ENCODE data around the gene PEX11G.

The PEX11G gene

GRCh38 chr19:7476777-7477494 lies 11.9 kb downstream of the PEX11G start:
- ChIA-PET CTCF (no interaction called here), POLR2A (no interaction called here)
- H3K27me3 ChIP-seq (replicated peaks in 2 of 5; ENCODE audit: control insufficient read depth in 4 of 5, insufficient read depth in 5 of 5, low read length in 4 of 5): no peaks in the 10 kb centered on the region
- peaks cover 0 to 9% (median 3%) of the 10 kb centered on the region in 4 experiments for H3K36me3 ChIP-seq (ENCODE audit: control insufficient read depth in 4 of 4, insufficient read depth in 4 of 4, low read length in 3 of 4)
- H3K9me3 ChIP-seq (ENCODE audit: control extremely low read depth in 1 of 5, control insufficient read depth in 4 of 5, insufficient read depth in 2 of 5, low read depth in 1 of 5, low read length in 4 of 5): no peaks in the 10 kb centered on the region
- H3K27ac ChIP-seq (ENCODE audit: insufficient read depth in 1 of 2, low read depth in 1 of 2, low read length in 2 of 2, poor library complexity in 1 of 2, severe bottlenecking in 2 of 2): no peak overlapping the region
- WGBS (ENCODE audit: insufficient coverage): 96% methylated on average over 27 of the region's 35 CpGs
- H3K4me3 ChIP-seq (ENCODE audit: control insufficient read depth in 1 of 7, extremely low read depth in 1 of 7, insufficient read depth in 4 of 7, low read depth in 2 of 7, low read length in 6 of 7): no peak overlapping the region
- peaks cover 0 to 13% (median 9%) of the 10 kb centered on the region in 4 experiments for H3K4me1 ChIP-seq (ENCODE audit: control extremely low read depth in 1 of 4, control insufficient read depth in 4 of 4, insufficient read depth in 4 of 4, low read length in 3 of 4)
- no peak for DNase-seq

- H3K9me3 ChIP-seq (ENCODE audit: control extremely low read depth in 1 of 5, control insufficient read depth in 4 of 5, insufficient read depth in 2 of 5, low read depth in 1 of 5, low read length in 4 of 5): no peaks in the 10 kb centered on the region
- POLR2A ChIA-PET: no interaction called here
- 100% methylated on average over 3 of the region's 7 CpGs for WGBS (ENCODE audit: insufficient coverage)
- peaks cover 4 to 15% (median 9%) of the 10 kb centered on the region in 4 experiments for H3K36me3 ChIP-seq (ENCODE audit: control insufficient read depth in 4 of 4, insufficient read depth in 4 of 4, low read length in 3 of 4)
- H3K4me1 ChIP-seq (ENCODE audit: control extremely low read depth in 1 of 4, control insufficient read depth in 4 of 4, insufficient read depth in 4 of 4, low read length in 3 of 4): peaks cover 0 to 13% (median 9%) of the 10 kb centered on the region in 4 experiments
- H3K27ac ChIP-seq (ENCODE audit: insufficient read depth in 1 of 2, low read depth in 1 of 2, low read length in 2 of 2, poor library complexity in 1 of 2, severe bottlenecking in 2 of 2): no peak overlapping the region
- H3K4me3 ChIP-seq (ENCODE audit: control insufficient read depth in 1 of 7, extremely low read depth in 1 of 7, insufficient read depth in 4 of 7, low read depth in 2 of 7, low read length in 6 of 7): no peak overlapping the region
- CTCF ChIA-PET: no interaction called here
- DNase-seq: no peak
- no peaks in the 10 kb centered on the region for H3K27me3 ChIP-seq (replicated peaks in 2 of 5; ENCODE audit: control insufficient read depth in 4 of 5, insufficient read depth in 5 of 5, low read length in 4 of 5)
Measured at GRCh38 chr19:7476241-7476640, 12.6 kb downstream of the PEX11G start.

- H3K27ac ChIP-seq (ENCODE audit: insufficient read depth in 1 of 2, low read depth in 1 of 2, low read length in 2 of 2, poor library complexity in 1 of 2, severe bottlenecking in 2 of 2): no peak overlapping the region
- no peaks in the 10 kb centered on the region for H3K27me3 ChIP-seq (replicated peaks in 2 of 5; ENCODE audit: control insufficient read depth in 4 of 5, insufficient read depth in 5 of 5, low read length in 4 of 5)
- H3K9me3 ChIP-seq (ENCODE audit: control extremely low read depth in 1 of 5, control insufficient read depth in 4 of 5, insufficient read depth in 2 of 5, low read depth in 1 of 5, low read length in 4 of 5): no peaks in the 10 kb centered on the region
- H3K36me3 ChIP-seq (ENCODE audit: control insufficient read depth in 4 of 4, insufficient read depth in 4 of 4, low read length in 3 of 4): peaks cover 7 to 20% (median 14%) of the 10 kb centered on the region in 4 experiments
- POLR2A ChIA-PET: no interaction called here
- WGBS (ENCODE audit: insufficient coverage): 96% methylated on average over 5 of the region's 6 CpGs
- CTCF ChIA-PET: no interaction called here
- peaks cover 0 to 9% (median 5%) of the 10 kb centered on the region in 4 experiments for H3K4me1 ChIP-seq (ENCODE audit: control extremely low read depth in 1 of 4, control insufficient read depth in 4 of 4, insufficient read depth in 4 of 4, low read length in 3 of 4)
- DNase-seq: no peak
- no peak overlapping the region for H3K4me3 ChIP-seq (ENCODE audit: control insufficient read depth in 1 of 7, extremely low read depth in 1 of 7, insufficient read depth in 4 of 7, low read depth in 2 of 7, low read length in 6 of 7)
Measured at GRCh38 chr19:7475665-7476064, 13.2 kb downstream of the PEX11G start.

GRCh38 chr19:7471696-7472615 lies 16.9 kb downstream of the PEX11G start:
- peaks cover 10 to 55% (median 39%) of the 10 kb centered on the region in 4 experiments for H3K36me3 ChIP-seq (ENCODE audit: control insufficient read depth in 4 of 4, insufficient read depth in 4 of 4, low read length in 3 of 4)
- no peak overlapping the region for H3K27ac ChIP-seq (ENCODE audit: insufficient read depth in 1 of 2, low read depth in 1 of 2, low read length in 2 of 2, poor library complexity in 1 of 2, severe bottlenecking in 2 of 2)
- ChIA-PET POLR2A (no interaction called here), CTCF (no interaction called here)
- H3K27me3 ChIP-seq (replicated peaks in 2 of 5; ENCODE audit: control insufficient read depth in 4 of 5, insufficient read depth in 5 of 5, low read length in 4 of 5): no peaks in the 10 kb centered on the region
- DNase-seq: no peak
- H3K9me3 ChIP-seq (ENCODE audit: control extremely low read depth in 1 of 5, control insufficient read depth in 4 of 5, insufficient read depth in 2 of 5, low read depth in 1 of 5, low read length in 4 of 5): no peaks in the 10 kb centered on the region
- 93% methylated on average over 32 of the region's 42 CpGs for WGBS (ENCODE audit: insufficient coverage)
- H3K4me1 ChIP-seq (ENCODE audit: control extremely low read depth in 1 of 4, control insufficient read depth in 4 of 4, insufficient read depth in 4 of 4, low read length in 3 of 4): no peaks in the 10 kb centered on the region
- H3K4me3 ChIP-seq (ENCODE audit: control insufficient read depth in 1 of 7, extremely low read depth in 1 of 7, insufficient read depth in 4 of 7, low read depth in 2 of 7, low read length in 6 of 7): no peak overlapping the region

- ChIA-PET POLR2A (interaction anchor here (0.6 kb wide), 1 partner anchor 19 kb away, joined by 4 read pairs; no protein-coding TSS in a partner anchor), CTCF (no interaction called here)
- no peak overlapping the region for H3K27ac ChIP-seq (ENCODE audit: insufficient read depth in 1 of 2, low read depth in 1 of 2, low read length in 2 of 2, poor library complexity in 1 of 2, severe bottlenecking in 2 of 2)
- H3K4me3 ChIP-seq (ENCODE audit: control insufficient read depth in 1 of 7, extremely low read depth in 1 of 7, insufficient read depth in 4 of 7, low read depth in 2 of 7, low read length in 6 of 7): no peak overlapping the region
- no peaks in the 10 kb centered on the region for H3K9me3 ChIP-seq (ENCODE audit: control extremely low read depth in 1 of 5, control insufficient read depth in 4 of 5, insufficient read depth in 2 of 5, low read depth in 1 of 5, low read length in 4 of 5)
- H3K36me3 ChIP-seq (ENCODE audit: control insufficient read depth in 4 of 4, insufficient read depth in 4 of 4, low read length in 3 of 4): peaks cover 10 to 58% (median 41%) of the 10 kb centered on the region in 4 experiments
- no peaks in the 10 kb centered on the region for H3K27me3 ChIP-seq (replicated peaks in 2 of 5; ENCODE audit: control insufficient read depth in 4 of 5, insufficient read depth in 5 of 5, low read length in 4 of 5)
- DNase-seq: no peak
- no peaks in the 10 kb centered on the region for H3K4me1 ChIP-seq (ENCODE audit: control extremely low read depth in 1 of 4, control insufficient read depth in 4 of 4, insufficient read depth in 4 of 4, low read length in 3 of 4)
- 98% methylated on average over 29 of the region's 31 CpGs for WGBS (ENCODE audit: insufficient coverage)
Measured at GRCh38 chr19:7470540-7471305, 18.1 kb downstream of the PEX11G start.

- POLR2A ChIA-PET: interaction anchor here (0.6 kb wide), 1 partner anchor 20 kb away, joined by 4 read pairs; no protein-coding TSS in a partner anchor
- H3K4me3 ChIP-seq (ENCODE audit: control insufficient read depth in 1 of 7, extremely low read depth in 1 of 7, insufficient read depth in 4 of 7, low read depth in 2 of 7, low read length in 6 of 7): no peak overlapping the region
- 96% methylated on average over 24 of the region's 31 CpGs for WGBS (ENCODE audit: insufficient coverage)
- no peaks in the 10 kb centered on the region for H3K4me1 ChIP-seq (ENCODE audit: control extremely low read depth in 1 of 4, control insufficient read depth in 4 of 4, insufficient read depth in 4 of 4, low read length in 3 of 4)
- no peak overlapping the region for H3K27ac ChIP-seq (ENCODE audit: insufficient read depth in 1 of 2, low read depth in 1 of 2, low read length in 2 of 2, poor library complexity in 1 of 2, severe bottlenecking in 2 of 2)
- CTCF ChIA-PET: no interaction called here
- no peaks in the 10 kb centered on the region for H3K9me3 ChIP-seq (ENCODE audit: control extremely low read depth in 1 of 5, control insufficient read depth in 4 of 5, insufficient read depth in 2 of 5, low read depth in 1 of 5, low read length in 4 of 5)
- DNase-seq: no peak
- H3K36me3 ChIP-seq (ENCODE audit: control insufficient read depth in 4 of 4, insufficient read depth in 4 of 4, low read length in 3 of 4): peaks cover 10 to 66% (median 46%) of the 10 kb centered on the region in 4 experiments
- no peaks in the 10 kb centered on the region for H3K27me3 ChIP-seq (replicated peaks in 2 of 5; ENCODE audit: control insufficient read depth in 4 of 5, insufficient read depth in 5 of 5, low read length in 4 of 5)
Measured at GRCh38 chr19:7469669-7470285, 19.1 kb downstream of the PEX11G start.

Measured in common myeloid progenitor, CD34-positive (primary cell).